Hepatocyte (in vitro differentiated cells): ENCODE data around the gene NEAT1.

Source experiments
- CTCF ChIP-seq: fragments of 200-600 bp; sonication (generic); IDR thresholded peaks from 2 replicates; pipeline ENCODE4 v1.5.1; 2016; ENCODE audit warnings: antibody characterized with exemption, mild to moderate bottlenecking; ENCODE audit not compliant: poor library complexity
- EZH2 ChIP-seq: fragments of 200-600 bp; sonication (generic); IDR thresholded peaks from 2 replicates; pipeline ENCODE4 v1.6.1; 2016; ENCODE audit warnings: antibody characterized with exemption, mild to moderate bottlenecking, borderline replicate concordance

GRCh38 chr11:65426839-65427690 is 4.5 kb downstream of the NEAT1 start:
- no peak for TF ChIP-seq CTCF
- no peak for TF ChIP-seq EZH2
